ENCODE results near the gene COL4A2. TPM values are rescaled to one million over a fixed set of nuclear protein-coding genes. Genes with fewer than 3 reads are reported as not detected.
A peak's percentile ranks its signal among the peaks of the same experiment; 100 is the strongest.

Gene COL4A2
- total RNA-seq, 4 donors from 2014 or later = 51.2 to 85.8 (median 70.5) TPM

- no peak for TF ChIP-seq CTCF (IDR thresholded peaks at IDR 0.05 in 4 of 5, conservative IDR thresholded peaks at IDR 0.05 in 1 of 5)
- no peak for TF ChIP-seq POLR2A (IDR thresholded peaks at IDR 0.05)
- H3K4me1 ChIP-seq = peaks cover 0 to 26% of the 10 kb centered on the region in 2 donors
- peak overlapping the region; percentile 3 to 27 (median 9) for H3K4me3 ChIP-seq
- H3K27ac ChIP-seq = peak overlapping the region; percentile 33 to 84 (median 54)
- intact Hi-C loops (cut with DNase I; ENCODE audit: low total_unique reads) = loop anchor here (5.0 kb wide), 1 partner anchor 51 kb away; no protein-coding TSS in a partner anchor
- ATAC-seq = no peak
- in situ Hi-C loops (cut with MboI; ENCODE audit: low sequenced_read_pairs in 4 of 4) = no loop called here
- no peak for DNase-seq
- H3K36me3 ChIP-seq = no peaks in the 10 kb centered on the region
- no peaks in the 10 kb centered on the region for H3K9me3 ChIP-seq
- H3K27me3 ChIP-seq = peaks cover 0 to 16% (median 4%) of the 10 kb centered on the region in 3 donors
These were observed 9.1 kb upstream of the COL4A2 start for GRCh38 chr13:110297766-110298504.

- Histone ChIP-seq H3K36me3 (no peaks in the 10 kb centered on the region), H3K4me1 (peaks cover 5 to 21% of the 10 kb centered on the region in 2 donors), H3K4me3 (peak overlapping the region; percentile 3 to 27 (median 9)), H3K27ac (peak overlapping the region; percentile 33 to 84 (median 54)), H3K27me3 (peaks cover 0 to 16% (median 4%) of the 10 kb centered on the region in 3 donors), H3K9me3 (no peaks in the 10 kb centered on the region)
- intact Hi-C loops (cut with DNase I; ENCODE audit: low total_unique reads) = loop anchor here (5.0 kb wide), 1 partner anchor 51 kb away; no protein-coding TSS in a partner anchor
- ATAC-seq (no peak), DNase-seq (no peak)
- in situ Hi-C loops (cut with MboI; ENCODE audit: low sequenced_read_pairs in 4 of 4) = no loop called here
- TF ChIP-seq CTCF (IDR thresholded peaks at IDR 0.05 in 4 of 5, conservative IDR thresholded peaks at IDR 0.05 in 1 of 5) (no peak), POLR2A (IDR thresholded peaks at IDR 0.05) (no peak)
These were observed 8.4 kb upstream of the COL4A2 start for GRCh38 chr13:110298505-110299282.

GRCh38 chr13:110299283-110299840 lies 7.7 kb upstream of the COL4A2 start:
- H3K4me3 ChIP-seq = peak overlapping the region in 3 of 4 donors; percentile 3 to 27 (median 11)
- H3K36me3 ChIP-seq = no peaks in the 10 kb centered on the region
- H3K27me3 ChIP-seq = peaks cover 0 to 16% (median 4%) of the 10 kb centered on the region in 3 donors
- peak overlapping the region; percentile 33 to 84 (median 54) for H3K27ac ChIP-seq
- H3K4me1 ChIP-seq = peaks cover 5 to 15% of the 10 kb centered on the region in 2 donors
- ATAC-seq (no peak), DNase-seq (no peak)
- in situ Hi-C loops (cut with MboI; ENCODE audit: low sequenced_read_pairs in 4 of 4) = no loop called here
- intact Hi-C loops (cut with DNase I; ENCODE audit: low total_unique reads) = loop anchor here (5.0 kb wide), 1 partner anchor 52 kb away; no protein-coding TSS in a partner anchor
- TF ChIP-seq CTCF (IDR thresholded peaks at IDR 0.05 in 4 of 5, conservative IDR thresholded peaks at IDR 0.05 in 1 of 5) = no peak
- no peak for TF ChIP-seq POLR2A (IDR thresholded peaks at IDR 0.05)
- H3K9me3 ChIP-seq = no peaks in the 10 kb centered on the region

GRCh38 chr13:110300090-110300815 lies 6.8 kb upstream of the COL4A2 start:
- TF ChIP-seq CTCF (IDR thresholded peaks at IDR 0.05 in 4 of 5, conservative IDR thresholded peaks at IDR 0.05 in 1 of 5) (no peak), POLR2A (IDR thresholded peaks at IDR 0.05) (no peak)
- DNase-seq (no peak), ATAC-seq (no peak)
- in situ Hi-C loops (cut with MboI; ENCODE audit: low sequenced_read_pairs in 4 of 4) = loop anchor here in 1 of 4 donors (5.0 to 10.0 kb wide), 2 partner anchors 63 to 115 kb away; no protein-coding TSS in a partner anchor
- H3K27me3 ChIP-seq = peaks cover 0 to 22% (median 4%) of the 10 kb centered on the region in 3 donors
- no peaks in the 10 kb centered on the region for H3K36me3 ChIP-seq
- H3K4me3 ChIP-seq = no peak overlapping the region
- H3K27ac ChIP-seq = peak overlapping the region in 3 of 4 donors; percentile 64 to 88 (median 84)
- intact Hi-C loops (cut with DNase I; ENCODE audit: low total_unique reads) = loop anchor here (5.0 kb wide), 2 partner anchors 33 to 73 kb away; no protein-coding TSS in a partner anchor
- no peaks in the 10 kb centered on the region for H3K9me3 ChIP-seq
- H3K4me1 ChIP-seq = peaks cover 5 to 14% of the 10 kb centered on the region in 2 donors
